K562 (cell line): ENCODE results near the gene EXOC6. TPM values are rescaled to one million over a fixed set of nuclear protein-coding genes. Genes with fewer than 3 reads are reported as not detected.

Experiments used
- ATAC-seq: fragments of 200-7000 bp; cut with Tn5 transposase; 3 replicates; pipeline ENCODE4 v1.9.1; 2020; ENCODE audit warnings: moderate library complexity
- BruUV-seq: library from RNA; stranded (reverse); fragments of 400-500 nt; replicated peaks from 2 replicates; lab custom pipeline; 2021; lab: Mats Ljungman, UMichigan
- CTCF ChIA-PET: fragments of 300-600 bp; formaldehyde crosslinking; extraction: SDS; loops from one replicate; lab custom pipeline; 2021; ENCODE audit warnings: low intra/inter-chr PET ratio; lab: Yijun Ruan, JAX
- POLR2A ChIA-PET: fragments of 300-600, 350-650 bp; sonication (Branson Sonifier 250); formaldehyde crosslinking; extraction: SDS; loops from one replicate; lab custom pipeline; 2021; ENCODE audit warnings: antibody characterized with exemption, inconsistent platforms; lab: Yijun Ruan, JAX
- DNase-seq, 4 experiments: peaks; one replicate each; pipeline versions ENCODE4 v3.0.0 to v3.0.0-alpha.2; 2011 to 2018; ENCODE audit warnings: low spot score in 3 of 4, mixed read lengths in 3 of 4; ENCODE audit errors: extremely low read depth in 1 of 4
- FAIRE-seq: peaks from 2 replicates; lab custom pipeline; 2011; peaks lifted over from hg19 to GRCh38; lab: Jason Lieb, UNC
- H2AFZ ChIP-seq: 2 replicates; pipeline ENCODE4 v1.6.0; 2011; ENCODE audit warnings: low read depth, low read length, control low read depth, inconsistent platforms
- H3K27ac ChIP-seq: fragments of 200-600 bp; 3 replicates; pipeline ENCODE4 v1.8.0; 2011; ENCODE audit warnings: low read depth, mild to moderate bottlenecking, control low read depth, inconsistent platforms, low read length, moderate library complexity, mixed read lengths; ENCODE audit errors: extremely low read depth
- H3K27me3 ChIP-seq, 2 experiments: fragments of 300-600 bp in 1 of 2; 2 replicates in 1 of 2; 3 replicates in 1 of 2; pipeline versions ENCODE4 v1.6.0 to v1.8.0; 2011; ENCODE audit warnings: inconsistent platforms in 2 of 2, low read length in 2 of 2, mild to moderate bottlenecking in 1 of 2, mixed read lengths in 1 of 2, moderate library complexity in 1 of 2; ENCODE audit not compliant: control insufficient read depth in 2 of 2, insufficient read depth in 2 of 2
- H3K36me3 ChIP-seq: fragments of 300-600 bp; 3 replicates; pipeline ENCODE4 v1.8.0; 2011; ENCODE audit warnings: mild to moderate bottlenecking, low read length, inconsistent platforms; ENCODE audit not compliant: control insufficient read depth, insufficient read depth
- H3K4me1 ChIP-seq, 2 experiments: fragments of 200-600 bp in 1 of 2; replicated peaks in 1 of 2; 2 replicates in 1 of 2; 3 replicates in 1 of 2; pipeline versions ENCODE4 v1.5.1 to v1.8.0; 2011; ENCODE audit warnings: inconsistent platforms in 2 of 2, low read length in 2 of 2, mild to moderate bottlenecking in 1 of 2, mixed read lengths in 1 of 2, moderate library complexity in 1 of 2; ENCODE audit not compliant: control insufficient read depth in 2 of 2, insufficient read depth in 2 of 2
- H3K4me2 ChIP-seq: 2 replicates; pipeline ENCODE4 v1.6.1; 2011; ENCODE audit warnings: low read length, control low read depth, inconsistent platforms, mixed read lengths; ENCODE audit not compliant: insufficient read depth
- H3K4me3 ChIP-seq: fragments of 200-600 bp; sonication (generic), shearing (Covaris generic); 2 replicates; pipeline ENCODE4 v1.5.1; 2016; ENCODE audit warnings: control low read depth, inconsistent platforms
- H3K79me2 ChIP-seq: fragments of 200-600 bp; 3 replicates; pipeline ENCODE4 v1.8.0; 2011; ENCODE audit warnings: low read length, inconsistent platforms; ENCODE audit not compliant: control insufficient read depth, insufficient read depth
- H3K9ac ChIP-seq, 2 experiments: 2 replicates each; pipeline versions ENCODE4 v1.6.0 to v1.6.1; 2011; ENCODE audit warnings: low read depth in 2 of 2, low read length in 2 of 2, control low read depth in 1 of 2, inconsistent platforms in 1 of 2, mild to moderate bottlenecking in 1 of 2, mixed read lengths in 1 of 2; ENCODE audit not compliant: insufficient read depth in 1 of 2
- H3K9me1 ChIP-seq: one replicate; pipeline ENCODE4 v1.6.0; 2011; ENCODE audit warnings: inconsistent platforms, mild to moderate bottlenecking, low read length, moderate library complexity; ENCODE audit not compliant: control insufficient read depth, insufficient read depth
- H3K9me3 ChIP-seq: replicated peaks from 2 replicates; pipeline ENCODE4 v1.5.1; 2011; ENCODE audit warnings: low read depth, low read length, inconsistent platforms; ENCODE audit not compliant: control insufficient read depth, insufficient read depth
- H4K20me1 ChIP-seq: replicated peaks from 2 replicates; pipeline ENCODE4 v1.6.1; 2011; ENCODE audit warnings: low read length, inconsistent platforms, mixed read lengths; ENCODE audit not compliant: control insufficient read depth, insufficient read depth
- CHD1 ChIP-seq: fragments of 200-600 bp; sonication (generic); IDR thresholded peaks from one replicate; pipeline ENCODE4 v1.6.1; 2012; ENCODE audit warnings: mild to moderate bottlenecking, moderate library complexity, low read length, inconsistent platforms
- ESRRA ChIP-seq: fragments of 450-650 bp; IDR thresholded peaks from 2 replicates; pipeline ENCODE4 v1.6.1; 2014; ENCODE audit warnings: low read depth, mild to moderate bottlenecking, moderate library complexity, borderline replicate concordance
- FOXM1 ChIP-seq, 2 experiments: fragments of 450-650 bp in 1 of 2; sonication (generic) in 1 of 2; formaldehyde crosslinking in 1 of 2; IDR thresholded peaks; 2 replicates each; pipeline versions ENCODE4 v1.6.1 to v1.9.0; 2017 to 2022; ENCODE audit warnings: low read depth in 2 of 2, mild to moderate bottlenecking in 2 of 2, missing genetic modification reagents in 1 of 2, moderate library complexity in 1 of 2
- HDAC2 ChIP-seq: fragments of 450-650 bp; IDR thresholded peaks from 2 replicates; pipeline ENCODE4 v1.6.1; 2016; ENCODE audit warnings: mild to moderate bottlenecking
- L3MBTL2 ChIP-seq: fragments of 450-650 bp; IDR thresholded peaks from 2 replicates; pipeline ENCODE4 v1.6.1; 2016; ENCODE audit warnings: mild to moderate bottlenecking, moderate library complexity
- SIN3A ChIP-seq, 2 experiments: fragments of 150-350 bp in 1 of 2; IDR thresholded peaks; 2 replicates each; pipeline ENCODE4 v1.6.1; 2011 to 2016; ENCODE audit warnings: borderline replicate concordance in 2 of 2, low read depth in 2 of 2, low read length in 2 of 2, mild to moderate bottlenecking in 2 of 2, moderate library complexity in 2 of 2; ENCODE audit not compliant: control insufficient read depth in 1 of 2
- ZBTB1 ChIP-seq: sonication (generic); formaldehyde crosslinking; IDR thresholded peaks from 2 replicates; pipeline ENCODE4 v1.8.1; 2023; ENCODE audit warnings: missing genetic modification reagents, low read depth, mild to moderate bottlenecking, borderline replicate concordance
- WGBS: fragments of 100-300 bp; shearing (Covaris generic); methylation state at CpG from one replicate; pipeline ENCODE4 v1.1.6; 2016; ENCODE audit warnings: low coverage, mixed read lengths; ENCODE audit not compliant: insufficient coverage; ENCODE audit errors: missing lambda C conversion rate; 5-methylcytosine and 5-hydroxymethylcytosine counted together
- in situ Hi-C: fragments of 300-500 bp; cut with MboI; formaldehyde crosslinking; loops from 4 replicates; pipeline ENCODE4 v1.15.0; 2018; ENCODE audit warnings: inconsistent platforms, mixed read lengths
- intact Hi-C: fragments of 100-400 bp; cut with micrococcal nuclease; formaldehyde crosslinking; loops from 2 replicates; pipeline ENCODE4 v1.14.2; 2022
- polyA plus RNA-seq, 8 experiments: library from polyadenylated mRNA; depleted of rRNA in 4 of 8; stranded (reverse) in 5 of 8; unstranded in 3 of 8; fragments of >200 nt; fragmentation: Nextera tagmentation in 2 of 8; fragmentation: Illumina TruSeq in 1 of 8; extraction: Ambion mirVana in 2 of 8; extraction: Trizol in 1 of 8; gene quantifications; 2 replicates each; pipeline versions ENCODE4 v1.2.1 to v1.2.3, GENCODE V29; 2011 to 2014; ENCODE audit warnings: inconsistent platforms in 1 of 8, missing spikeins in 1 of 8
- total RNA-seq, 7 experiments: library from RNA; depleted of rRNA in 6 of 7; stranded (reverse); fragments of >200 nt in 6 of 7; fragmentation: Illumina TruSeq in 2 of 7; extraction: Trizol in 2 of 7; gene quantifications; 2 replicates each; pipeline versions ENCODE4 v1.2.1 to v1.2.3, GENCODE V29; 2011 to 2021; ENCODE audit warnings: low replicate concordance in 1 of 7
- TF ChIP-seq, protein P1 (sequence below), 2 experiments: fragments of 450-650 bp; IDR thresholded peaks; 2 replicates each; pipeline ENCODE4 v1.6.1; 2016; ENCODE audit warnings: mild to moderate bottlenecking in 2 of 2, borderline replicate concordance in 1 of 2, low read depth in 1 of 2, moderate library complexity in 1 of 2

EXOC6 gene
- total and polyA plus RNA-seq, 9 of the 15 experiments (the other 6 are each of a cell fraction or from before 2014, with no cell fraction given), result 13.9 to 42.8 (median 24.9) TPM

DNA sequence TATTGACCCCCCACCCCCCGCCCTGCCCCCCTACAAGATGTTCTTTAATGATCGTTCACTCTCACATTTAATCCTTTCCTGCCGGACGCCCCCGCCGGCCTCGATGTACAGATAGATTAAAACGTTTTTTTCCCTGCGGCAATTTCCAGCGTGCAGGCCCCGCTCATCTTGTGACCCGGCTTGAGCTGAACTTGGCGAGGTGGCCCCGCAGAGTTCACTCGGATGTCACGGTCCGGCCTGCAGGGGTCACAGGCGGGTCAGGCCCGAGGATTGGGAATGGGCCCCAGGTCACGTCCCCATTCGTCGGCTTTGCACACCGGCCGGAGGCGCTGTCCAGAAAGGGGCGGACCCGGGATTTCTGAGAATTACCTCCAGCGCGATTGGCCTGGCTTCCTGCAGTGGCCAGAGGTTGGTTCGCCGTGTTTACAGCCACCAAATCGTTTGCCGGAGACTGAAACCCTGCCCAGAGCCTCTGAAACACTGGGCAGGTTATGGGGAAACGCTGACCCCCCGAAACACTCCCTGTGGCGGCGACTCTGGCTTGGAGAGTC is 223.4 kb downstream of the EXOC6 start (continued):
- no peak for TF ChIP-seq FOXM1 (IDR thresholded peaks at IDR 0.05; ENCODE audit: low read depth)
- no peak for TF ChIP-seq FOXM1 (CRISPR knock-in tag; IDR thresholded peaks at IDR 0.05; ENCODE audit: low read depth)
- TF ChIP-seq ESRRA, result peak; percentile 94

- peak; percentile 7 for ATAC-seq
- TF ChIP-seq HDAC2 (no peak), L3MBTL2 (0 out of 2 replicates have a peak, but pooled peaks have one; percentile 6), CHD1 (peak; percentile 38), ZBTB1 (CRISPR knock-in tag) (no peak), SIN3A (IDR thresholded peaks at IDR 0.05; ENCODE audit: borderline replicate concordance in 2 of 2, control insufficient read depth in 1 of 2, low read depth in 2 of 2, low read length in 2 of 2) (no peak)
- TF ChIP-seq, protein P1, sequence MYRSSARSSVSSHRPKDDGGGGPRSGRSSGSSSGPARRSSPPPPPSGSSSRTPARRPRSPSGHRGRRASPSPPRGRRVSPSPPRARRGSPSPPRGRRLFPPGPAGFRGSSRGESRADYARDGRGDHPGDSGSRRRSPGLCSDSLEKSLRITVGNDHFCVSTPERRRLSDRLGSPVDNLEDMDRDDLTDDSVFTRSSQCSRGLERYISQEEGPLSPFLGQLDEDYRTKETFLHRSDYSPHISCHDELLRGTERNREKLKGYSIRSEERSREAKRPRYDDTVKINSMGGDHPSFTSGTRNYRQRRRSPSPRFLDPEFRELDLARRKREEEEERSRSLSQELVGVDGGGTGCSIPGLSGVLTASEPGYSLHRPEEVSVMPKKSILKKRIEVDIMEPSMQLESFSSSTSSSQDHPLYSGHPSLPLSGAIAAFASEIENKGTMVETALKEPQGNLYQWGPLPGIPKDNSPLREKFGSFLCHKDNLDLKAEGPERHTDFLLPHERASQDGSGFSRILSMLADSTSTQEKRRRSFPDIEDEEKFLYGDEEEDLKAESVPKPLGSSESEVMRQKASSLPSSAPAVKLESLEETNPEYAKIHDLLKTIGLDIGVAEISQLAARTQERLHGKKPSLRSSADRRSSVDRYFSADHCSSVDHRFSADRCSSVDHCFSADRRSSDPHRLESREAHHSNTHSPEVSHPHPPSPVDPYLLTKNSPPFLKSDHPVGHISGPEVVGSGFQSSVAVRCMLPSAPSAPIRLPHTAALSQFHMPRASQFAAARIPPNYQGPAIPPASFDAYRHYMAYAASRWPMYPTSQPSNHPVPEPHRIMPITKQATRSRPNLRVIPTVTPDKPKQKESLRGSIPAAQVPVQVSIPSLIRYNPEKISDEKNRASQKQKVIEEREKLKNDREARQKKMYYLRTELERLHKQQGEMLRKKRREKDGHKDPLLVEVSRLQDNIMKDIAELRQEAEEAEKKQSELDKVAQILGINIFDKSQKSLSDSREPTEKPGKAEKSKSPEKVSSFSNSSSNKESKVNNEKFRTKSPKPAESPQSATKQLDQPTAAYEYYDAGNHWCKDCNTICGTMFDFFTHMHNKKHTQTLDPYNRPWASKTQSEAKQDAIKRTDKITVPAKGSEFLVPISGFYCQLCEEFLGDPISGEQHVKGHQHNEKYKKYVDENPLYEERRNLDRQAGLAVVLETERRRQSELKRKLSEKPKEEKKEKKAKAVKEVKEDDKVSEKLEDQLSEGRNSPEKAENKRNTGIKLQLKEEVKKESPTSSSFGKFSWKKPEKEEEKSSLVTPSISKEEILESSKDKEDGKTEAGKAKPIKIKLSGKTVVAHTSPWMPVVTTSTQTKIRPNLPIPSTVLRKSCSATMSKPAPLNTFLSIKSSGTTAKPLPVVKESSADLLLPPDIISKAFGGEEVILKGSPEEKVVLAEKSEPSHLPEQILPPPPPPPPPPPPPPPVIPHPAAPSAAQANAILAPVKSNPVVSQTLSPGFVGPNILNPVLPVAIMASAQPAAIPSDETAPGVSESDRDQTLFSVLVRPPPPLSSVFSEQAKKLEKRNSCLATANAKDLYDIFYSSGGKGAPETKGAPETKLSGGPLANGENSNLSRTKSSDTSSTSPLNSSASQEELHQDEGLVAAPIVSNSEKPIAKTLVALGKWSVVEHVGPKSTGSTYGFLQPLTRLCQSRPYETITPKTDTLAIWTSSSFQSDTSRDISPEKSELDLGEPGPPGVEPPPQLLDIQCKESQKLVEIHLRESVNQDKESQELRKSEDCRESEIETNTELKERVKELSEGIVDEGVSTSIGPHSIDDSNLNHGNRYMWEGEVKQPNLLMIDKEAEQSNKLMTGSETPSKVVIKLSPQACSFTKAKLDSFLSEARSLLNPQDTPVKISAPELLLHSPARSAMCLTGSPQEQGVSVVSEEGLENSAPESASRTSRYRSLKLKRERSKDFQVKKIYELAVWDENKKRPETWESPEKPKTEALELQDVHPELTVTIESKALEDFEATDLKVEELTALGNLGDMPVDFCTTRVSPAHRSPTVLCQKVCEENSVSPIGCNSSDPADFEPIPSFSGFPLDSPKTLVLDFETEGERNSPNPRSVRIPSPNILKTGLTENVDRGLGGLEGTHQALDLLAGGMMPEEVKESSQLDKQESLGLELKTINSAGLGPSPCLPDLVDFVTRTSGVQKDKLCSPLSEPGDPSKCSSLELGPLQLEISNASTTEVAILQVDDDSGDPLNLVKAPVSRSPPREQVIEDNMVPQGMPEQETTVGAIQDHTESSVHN (IDR thresholded peaks at IDR 0.05; ENCODE audit: borderline replicate concordance in 1 of 2, low read depth in 1 of 2), result no peak
These were observed 223.9 kb downstream of the EXOC6 start for GRCh38 chr10:93072225-93072712.

More at GRCh38 chr10:93072225-93072712, 223.9 kb downstream of the EXOC6 start:
- POLR2A ChIA-PET, result interaction anchor here (0.6 kb wide), 4 partner anchors 12 to 373 kb away, joined by 3 to 5 read pairs (median 4); no protein-coding TSS in a partner anchor
- peak overlapping the region; percentile 75 for H3K4me2 ChIP-seq
- FAIRE-seq (no peak), DNase-seq (no peak)
- H3K9ac ChIP-seq, result peak overlapping the region; percentile 74 to 82
- intact Hi-C loops (loop anchor here (10.0 kb wide), 1 partner anchor 477 kb away; the partner anchor contains the start of gene KIF11), in situ Hi-C loops (no loop called here)
- H3K36me3 ChIP-seq, result no peaks in the 10 kb centered on the region
- no peaks in the 10 kb centered on the region for H4K20me1 ChIP-seq
- WGBS, result 16% methylated on average over 12 of the region's 27 CpGs
- H3K27me3 ChIP-seq, result no peaks in the 10 kb centered on the region
- H3K27ac ChIP-seq, result peak overlapping the region; percentile 80
- TSS peak; percentile 92 for BruUV-seq
- no peaks in the 10 kb centered on the region for H3K9me1 ChIP-seq
- no peaks in the 10 kb centered on the region for H3K79me2 ChIP-seq
- CTCF ChIA-PET, result no interaction called here
- peak overlapping the region; percentile 31 for H3K4me3 ChIP-seq
- peak overlapping the region; percentile 86 for H2AFZ ChIP-seq
- peaks cover 2% of the 10 kb centered on the region; the same call in 1 of the 2 replicates for H3K9me3 ChIP-seq
- peaks cover 25 to 67% of the 10 kb centered on the region in 2 experiments; a peak in 4 of 5 replicates for H3K4me1 ChIP-seq
